Activated B cell treated with CpG ODN at 0.5 μM for 24 hours (primary cell): ENCODE results near the gene GP5. TPM values are rescaled to one million over a fixed set of nuclear protein-coding genes. Genes with fewer than 3 reads are reported as not detected.

Source experiments
- ATAC-seq: fragments of 200-7000 bp; cut with Tn5 transposase; one replicate; pipeline ENCODE4 v1.10.0; 2021; ENCODE audit warnings: low read depth, mild to moderate bottlenecking, moderate library complexity
- CTCF ChIA-PET: fragments of 350-600 bp; sonication (Branson Sonifier 250); formaldehyde crosslinking; loops from one replicate; lab custom pipeline; 2021; ENCODE audit warnings: antibody characterized with exemption; lab: Charles Lee
- POLR2A ChIA-PET: fragments of 350-600 bp; sonication (Branson Sonifier 250); formaldehyde crosslinking; loops from one replicate; lab custom pipeline; 2021; ENCODE audit warnings: antibody characterized with exemption; lab: Charles Lee
- DNase-seq: peaks from one replicate; pipeline ENCODE4 v3.0.0; 2022
- H3K27ac Mint-ChIP-seq: one replicate; pipeline ENCODE4 v1.8.0; 2020; ENCODE audit warnings: mixed read lengths
- H3K27me3 Mint-ChIP-seq: one replicate; pipeline ENCODE4 v1.8.0; 2021; ENCODE audit warnings: mixed read lengths
- H3K36me3 Mint-ChIP-seq: one replicate; pipeline ENCODE4 v1.8.0; 2021; ENCODE audit warnings: low read depth, mixed read lengths
- H3K4me1 Mint-ChIP-seq: one replicate; pipeline ENCODE4 v1.8.0; 2021; ENCODE audit warnings: mixed read lengths
- H3K4me3 Mint-ChIP-seq: one replicate; pipeline ENCODE4 v1.8.0; 2020; ENCODE audit warnings: mild to moderate bottlenecking, mixed read lengths
- H3K9me3 Mint-ChIP-seq: one replicate; pipeline ENCODE4 v1.8.0; 2020; ENCODE audit warnings: mixed read lengths
- intact Hi-C: fragments of 100-400 bp; cut with micrococcal nuclease; formaldehyde crosslinking; loops from one replicate; pipeline ENCODE4 v1.15.1; 2024
- total RNA-seq: library from RNA; stranded (reverse); gene quantifications from 2 replicates; pipeline ENCODE4 v1.2.3, GENCODE V29; 2022
- TF ChIP-seq, protein P1 (sequence below): fragments of 200-600 bp; IDR thresholded peaks from one replicate; pipeline ENCODE4 v1.8.0; 2022; ENCODE audit warnings: antibody characterized with exemption, mild to moderate bottlenecking

The GP5 gene
- total RNA-seq, 1 donor from 2014 or later: 0.18 TPM

DNA sequence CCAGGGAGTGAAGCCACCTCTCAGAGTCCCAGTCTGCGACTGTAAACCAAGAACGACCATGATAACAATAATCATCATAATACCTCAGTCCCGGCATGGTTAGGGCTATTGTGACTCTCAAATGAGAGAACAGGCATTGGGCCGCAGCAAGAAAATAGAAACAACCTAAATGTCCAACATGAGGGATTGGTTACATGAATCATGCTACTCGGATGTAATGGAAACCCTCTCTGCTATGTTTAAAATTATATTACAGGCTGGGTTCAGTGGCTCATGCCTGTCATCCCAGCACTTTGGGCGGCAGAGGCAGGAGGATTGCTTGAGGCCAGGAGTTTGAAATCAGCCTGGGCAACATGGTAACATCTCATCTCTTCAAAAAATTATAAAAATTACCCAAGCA lies 50.7 kb downstream of the GP5 start:
- Mint-ChIP-seq H3K4me1 (no peaks in the 10 kb centered on the region), H3K9me3 (no peaks in the 10 kb centered on the region), H3K36me3 (no peaks in the 10 kb centered on the region), H3K27me3 (peaks cover 3% of the 10 kb centered on the region), H3K4me3 (no peak overlapping the region), H3K27ac (no peak overlapping the region)
- TF ChIP-seq, protein P1, sequence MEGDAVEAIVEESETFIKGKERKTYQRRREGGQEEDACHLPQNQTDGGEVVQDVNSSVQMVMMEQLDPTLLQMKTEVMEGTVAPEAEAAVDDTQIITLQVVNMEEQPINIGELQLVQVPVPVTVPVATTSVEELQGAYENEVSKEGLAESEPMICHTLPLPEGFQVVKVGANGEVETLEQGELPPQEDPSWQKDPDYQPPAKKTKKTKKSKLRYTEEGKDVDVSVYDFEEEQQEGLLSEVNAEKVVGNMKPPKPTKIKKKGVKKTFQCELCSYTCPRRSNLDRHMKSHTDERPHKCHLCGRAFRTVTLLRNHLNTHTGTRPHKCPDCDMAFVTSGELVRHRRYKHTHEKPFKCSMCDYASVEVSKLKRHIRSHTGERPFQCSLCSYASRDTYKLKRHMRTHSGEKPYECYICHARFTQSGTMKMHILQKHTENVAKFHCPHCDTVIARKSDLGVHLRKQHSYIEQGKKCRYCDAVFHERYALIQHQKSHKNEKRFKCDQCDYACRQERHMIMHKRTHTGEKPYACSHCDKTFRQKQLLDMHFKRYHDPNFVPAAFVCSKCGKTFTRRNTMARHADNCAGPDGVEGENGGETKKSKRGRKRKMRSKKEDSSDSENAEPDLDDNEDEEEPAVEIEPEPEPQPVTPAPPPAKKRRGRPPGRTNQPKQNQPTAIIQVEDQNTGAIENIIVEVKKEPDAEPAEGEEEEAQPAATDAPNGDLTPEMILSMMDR: no peak
- ChIA-PET POLR2A (no interaction called here), CTCF (no interaction called here)
- no peak for ATAC-seq
- DNase-seq: no peak
- intact Hi-C loops: loop anchor here (10.0 kb wide), 1 partner anchor 1534 kb away; no protein-coding TSS in a partner anchor

DNA sequence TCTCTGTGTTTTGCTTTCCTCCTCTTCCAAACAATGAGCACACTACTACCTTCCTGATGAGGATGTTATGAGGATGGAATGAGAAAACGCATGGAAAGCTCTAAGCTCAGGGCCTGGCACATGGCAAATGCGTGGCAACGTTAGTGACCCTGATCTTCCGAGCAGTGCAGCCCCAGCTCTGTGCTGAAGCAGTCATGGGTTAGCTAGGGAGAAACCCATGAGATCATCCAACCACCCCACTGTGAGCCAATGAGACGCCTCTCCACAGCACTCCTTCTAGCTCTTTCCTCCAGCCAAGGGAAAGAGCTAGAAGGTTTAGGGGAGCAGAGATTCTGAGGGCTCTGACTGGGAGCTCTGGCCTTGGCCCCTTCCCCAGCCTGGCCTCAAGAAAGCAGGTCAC lies 52.4 kb downstream of the GP5 start:
- ATAC-seq: no peak
- Mint-ChIP-seq H3K4me1 (no peaks in the 10 kb centered on the region), H3K4me3 (no peak overlapping the region), H3K9me3 (no peaks in the 10 kb centered on the region), H3K27me3 (peaks cover 5% of the 10 kb centered on the region), H3K27ac (no peak overlapping the region), H3K36me3 (no peaks in the 10 kb centered on the region)
- no peak for DNase-seq
- intact Hi-C loops: loop anchor here (10.0 kb wide), 1 partner anchor 1532 kb away; no protein-coding TSS in a partner anchor
- ChIA-PET CTCF (interaction anchor here (0.9 to 6.5 kb wide), 4 partner anchors 11 to 690 kb away, joined by 3 to 55 read pairs (median 3); no protein-coding TSS in a partner anchor), POLR2A (no interaction called here)
- TF ChIP-seq, protein P1: no peak

DNA sequence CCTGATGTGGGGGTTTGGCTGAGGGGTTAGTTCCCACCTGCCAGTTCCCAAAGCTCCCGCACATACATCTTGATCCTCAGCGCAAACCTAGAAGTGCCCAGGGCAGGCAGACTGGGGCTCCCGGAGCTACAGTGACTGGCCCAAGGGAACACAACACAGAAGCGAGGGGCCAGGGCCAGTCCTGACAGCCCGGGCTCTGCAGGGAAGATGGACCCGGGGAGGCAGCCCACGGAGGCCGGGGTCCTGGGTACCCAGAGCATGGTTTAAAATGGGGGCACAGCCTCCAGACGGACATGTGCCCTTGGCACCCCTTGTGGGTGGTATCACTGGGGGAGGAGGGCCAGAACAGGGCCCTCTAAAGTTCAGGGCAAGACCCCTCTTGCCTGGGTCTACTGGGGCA lies 53.0 kb downstream of the GP5 start:
- ATAC-seq (no peak), DNase-seq (no peak)
- Mint-ChIP-seq H3K9me3 (no peaks in the 10 kb centered on the region), H3K4me1 (no peaks in the 10 kb centered on the region), H3K27me3 (peaks cover 8% of the 10 kb centered on the region), H3K36me3 (no peaks in the 10 kb centered on the region), H3K27ac (no peak overlapping the region), H3K4me3 (no peak overlapping the region)
- TF ChIP-seq, protein P1: no peak
- POLR2A ChIA-PET: no interaction called here
- CTCF ChIA-PET: interaction anchor here (0.9 to 6.5 kb wide), 6 partner anchors 9 to 689 kb away, joined by 3 to 55 read pairs (median 3); no protein-coding TSS in a partner anchor
- intact Hi-C loops: loop anchor here (10.0 kb wide), 1 partner anchor 1531 kb away; no protein-coding TSS in a partner anchor

Other genes with a start within 250 kb of the GP5 start
- not detected in 2 replicates for gene CPN2, start 47.9 kb downstream of the GP5 start, total RNA-seq
- not detected in 2 replicates for gene LRRC15, start 29.5 kb downstream of the GP5 start, total RNA-seq
- 79.8 and 91.9 TPM in 2 replicates for gene ATP13A3, start 87.7 kb upstream of the GP5 start, total RNA-seq
- 3.3 and 3.5 TPM in 2 replicates for gene TMEM44, start 234.2 kb upstream of the GP5 start, total RNA-seq